ENCODE measurements around the gene AKT1. TPM values are rescaled to one million over a fixed set of nuclear protein-coding genes. Genes with fewer than 3 reads are reported as not detected.

The AKT1 gene
- total and polyA plus RNA-seq, 2 of the 13 experiments (the other 11 are each of a cell fraction or from before 2014, with no cell fraction given), result 96.2 to 116 TPM

DNA sequence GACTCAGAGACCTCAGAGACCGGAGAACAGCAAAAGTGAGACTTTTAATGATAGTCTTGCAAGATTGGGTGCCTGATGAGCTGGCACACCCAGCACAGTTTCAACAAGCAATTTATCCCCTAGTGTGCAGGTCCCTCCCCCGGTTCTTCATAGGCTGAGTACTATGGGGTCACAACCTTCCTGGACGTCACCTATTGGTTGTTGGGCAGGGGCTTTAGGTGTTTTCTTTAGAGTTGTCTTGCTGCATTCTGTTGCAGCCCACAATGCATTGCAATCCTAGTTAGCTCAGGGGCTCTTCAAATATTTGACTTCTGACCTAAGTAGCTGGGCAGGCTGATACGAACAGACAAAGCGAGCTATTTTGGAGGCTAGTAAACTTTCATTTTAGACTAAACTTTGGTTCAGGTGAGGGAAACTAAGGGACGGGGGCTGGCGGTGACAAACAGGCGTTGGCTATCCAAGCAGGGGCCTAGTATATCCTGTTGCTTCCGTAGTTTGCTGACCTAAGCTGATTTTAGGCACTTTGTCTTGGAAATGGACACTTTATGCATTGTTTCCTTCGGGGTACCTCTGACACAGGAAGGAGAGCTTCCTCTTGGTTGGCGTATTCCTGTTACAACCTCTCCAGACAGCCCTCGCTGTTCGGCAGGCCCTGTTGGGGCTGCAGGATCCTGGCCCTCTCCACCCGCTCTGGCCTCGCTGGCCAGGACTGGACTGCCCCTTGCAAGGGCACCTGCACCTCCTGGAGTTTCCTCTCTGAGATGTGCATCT is 28.5 kb downstream of the AKT1 start (continued):
- TF ChIP-seq ZNF530 (CRISPR knock-in tag; IDR thresholded peaks at IDR 0.05; ENCODE audit: low read depth), result no peak
- TF ChIP-seq ZFP91 (CRISPR knock-in tag; IDR thresholded peaks at IDR 0.05; ENCODE audit: borderline replicate concordance), result no peak
- TF ChIP-seq ATAD3A (CRISPR knock-in tag; IDR thresholded peaks at IDR 0.05), result no peak
- TF ChIP-seq ZNF891 (CRISPR knock-in tag; IDR thresholded peaks at IDR 0.05), result no peak
- peak; percentile 62 for TF ChIP-seq THAP11 (CRISPR knock-in tag; IDR thresholded peaks at IDR 0.05)
- no peak for TF ChIP-seq PRMT3 (CRISPR knock-in tag; IDR thresholded peaks at IDR 0.05; ENCODE audit: borderline replicate concordance, low read depth)
- TF ChIP-seq FOXA1 (IDR thresholded peaks at IDR 0.05), result no peak
- peak; percentile 40; the same call in 1 of the 2 replicates for TF ChIP-seq FOXA1 (CRISPR knock-in tag; IDR thresholded peaks at IDR 0.05)
- TF ChIP-seq ZMYM2 (CRISPR knock-in tag; IDR thresholded peaks at IDR 0.05), result no peak
- no peak for TF ChIP-seq EZH2 (conservative IDR thresholded peaks at IDR 0.05; ENCODE audit: low read depth, low read length)
- TF ChIP-seq U2AF2 (IDR thresholded peaks at IDR 0.05; ENCODE audit: low read depth, low read length), result no peak
- TF ChIP-seq SNAPC4 (CRISPR knock-in tag; IDR thresholded peaks at IDR 0.05), result no peak; the same call in 1 of the 2 replicates
- no peak for TF ChIP-seq FLYWCH1 (CRISPR knock-in tag; IDR thresholded peaks at IDR 0.05)
- TF ChIP-seq, protein P1, sequence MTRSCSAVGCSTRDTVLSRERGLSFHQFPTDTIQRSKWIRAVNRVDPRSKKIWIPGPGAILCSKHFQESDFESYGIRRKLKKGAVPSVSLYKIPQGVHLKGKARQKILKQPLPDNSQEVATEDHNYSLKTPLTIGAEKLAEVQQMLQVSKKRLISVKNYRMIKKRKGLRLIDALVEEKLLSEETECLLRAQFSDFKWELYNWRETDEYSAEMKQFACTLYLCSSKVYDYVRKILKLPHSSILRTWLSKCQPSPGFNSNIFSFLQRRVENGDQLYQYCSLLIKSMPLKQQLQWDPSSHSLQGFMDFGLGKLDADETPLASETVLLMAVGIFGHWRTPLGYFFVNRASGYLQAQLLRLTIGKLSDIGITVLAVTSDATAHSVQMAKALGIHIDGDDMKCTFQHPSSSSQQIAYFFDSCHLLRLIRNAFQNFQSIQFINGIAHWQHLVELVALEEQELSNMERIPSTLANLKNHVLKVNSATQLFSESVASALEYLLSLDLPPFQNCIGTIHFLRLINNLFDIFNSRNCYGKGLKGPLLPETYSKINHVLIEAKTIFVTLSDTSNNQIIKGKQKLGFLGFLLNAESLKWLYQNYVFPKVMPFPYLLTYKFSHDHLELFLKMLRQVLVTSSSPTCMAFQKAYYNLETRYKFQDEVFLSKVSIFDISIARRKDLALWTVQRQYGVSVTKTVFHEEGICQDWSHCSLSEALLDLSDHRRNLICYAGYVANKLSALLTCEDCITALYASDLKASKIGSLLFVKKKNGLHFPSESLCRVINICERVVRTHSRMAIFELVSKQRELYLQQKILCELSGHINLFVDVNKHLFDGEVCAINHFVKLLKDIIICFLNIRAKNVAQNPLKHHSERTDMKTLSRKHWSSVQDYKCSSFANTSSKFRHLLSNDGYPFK (CRISPR knock-in tag; IDR thresholded peaks at IDR 0.05; ENCODE audit: borderline replicate concordance), result no peak
- no peak for TF ChIP-seq HHEX (CRISPR knock-in tag; IDR thresholded peaks at IDR 0.05)
- no peak for TF ChIP-seq ZNF557 (CRISPR knock-in tag; IDR thresholded peaks at IDR 0.05)
- no peak for TF ChIP-seq ZIK1 (CRISPR knock-in tag; IDR thresholded peaks at IDR 0.05; ENCODE audit: borderline replicate concordance, low read depth)
- TF ChIP-seq, protein P2, sequence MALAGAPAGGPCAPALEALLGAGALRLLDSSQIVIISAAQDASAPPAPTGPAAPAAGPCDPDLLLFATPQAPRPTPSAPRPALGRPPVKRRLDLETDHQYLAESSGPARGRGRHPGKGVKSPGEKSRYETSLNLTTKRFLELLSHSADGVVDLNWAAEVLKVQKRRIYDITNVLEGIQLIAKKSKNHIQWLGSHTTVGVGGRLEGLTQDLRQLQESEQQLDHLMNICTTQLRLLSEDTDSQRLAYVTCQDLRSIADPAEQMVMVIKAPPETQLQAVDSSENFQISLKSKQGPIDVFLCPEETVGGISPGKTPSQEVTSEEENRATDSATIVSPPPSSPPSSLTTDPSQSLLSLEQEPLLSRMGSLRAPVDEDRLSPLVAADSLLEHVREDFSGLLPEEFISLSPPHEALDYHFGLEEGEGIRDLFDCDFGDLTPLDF (CRISPR knock-in tag; IDR thresholded peaks at IDR 0.05), result no peak; the same call in 1 of the 2 replicates
